ENCODE measurements around the gene APBB2. TPM values are rescaled to one million over a fixed set of nuclear protein-coding genes. Genes with fewer than 3 reads are reported as not detected.
"Not testable (repeated sequence)": the region's sequence is repeated elsewhere in the genome, so short reads cannot be mapped to it uniquely, and the experiment has no call there.

Gene APBB2
- total and polyA plus RNA-seq, 8 donors = 42.5 to 94.8 (median 53.8) TPM

DNA sequence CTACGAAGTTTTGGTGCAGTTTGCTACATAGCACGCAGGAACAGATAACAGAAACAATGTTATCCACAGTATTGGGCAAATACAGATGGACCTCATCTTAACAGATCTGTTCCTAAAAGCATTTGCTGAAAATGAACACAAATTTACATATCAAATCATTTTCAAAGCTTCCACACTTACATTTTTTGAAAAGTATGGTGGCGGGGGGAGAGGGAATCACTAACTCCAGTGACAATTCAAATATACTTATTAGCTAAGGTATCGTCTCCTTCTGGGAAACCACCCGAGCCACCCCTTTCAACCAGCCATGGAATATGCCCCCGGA is 289.6 kb downstream of the APBB2 start:
- intact Hi-C loops (cut with DNase I) = loop anchor here in 1 of 2 donors (5.0 kb wide), 1 partner anchor 288 kb away; the partner anchor contains the start of gene APBB2
- ATAC-seq = no peak

GRCh38 chr4:40924096-40924792 is 290.1 kb downstream of the APBB2 start:
- Histone ChIP-seq H3K27ac (no peak overlapping the region), H3K36me3 (peaks cover 0 to 4% of the 10 kb centered on the region in 2 donors), H3K4me1 (peaks cover 0 to 13% of the 10 kb centered on the region in 2 donors), H3K9me3 (no peaks in the 10 kb centered on the region), H3K4me3 (no peak overlapping the region), H3K27me3 (no peaks in the 10 kb centered on the region)
- DNase-seq (peak in 2 of 4 donors; percentile 56 to 91), ATAC-seq (peak; percentile 82)
- TF ChIP-seq CTCF (IDR thresholded peaks at IDR 0.05) = peak; percentile 88 to 90
- intact Hi-C loops (cut with DNase I) = no loop called here

More for the DNA sequence above, 289.6 kb downstream of the APBB2 start:
- Histone ChIP-seq H3K36me3 (peaks cover 0 to 4% of the 10 kb centered on the region in 2 donors), H3K4me3 (no peak overlapping the region), H3K9me3 (no peaks in the 10 kb centered on the region), H3K27me3 (no peaks in the 10 kb centered on the region), H3K27ac (no peak overlapping the region), H3K4me1 (peaks cover 0 to 13% of the 10 kb centered on the region in 2 donors)
- TF ChIP-seq CTCF (IDR thresholded peaks at IDR 0.05) = no peak
- DNase-seq = no peak

DNA sequence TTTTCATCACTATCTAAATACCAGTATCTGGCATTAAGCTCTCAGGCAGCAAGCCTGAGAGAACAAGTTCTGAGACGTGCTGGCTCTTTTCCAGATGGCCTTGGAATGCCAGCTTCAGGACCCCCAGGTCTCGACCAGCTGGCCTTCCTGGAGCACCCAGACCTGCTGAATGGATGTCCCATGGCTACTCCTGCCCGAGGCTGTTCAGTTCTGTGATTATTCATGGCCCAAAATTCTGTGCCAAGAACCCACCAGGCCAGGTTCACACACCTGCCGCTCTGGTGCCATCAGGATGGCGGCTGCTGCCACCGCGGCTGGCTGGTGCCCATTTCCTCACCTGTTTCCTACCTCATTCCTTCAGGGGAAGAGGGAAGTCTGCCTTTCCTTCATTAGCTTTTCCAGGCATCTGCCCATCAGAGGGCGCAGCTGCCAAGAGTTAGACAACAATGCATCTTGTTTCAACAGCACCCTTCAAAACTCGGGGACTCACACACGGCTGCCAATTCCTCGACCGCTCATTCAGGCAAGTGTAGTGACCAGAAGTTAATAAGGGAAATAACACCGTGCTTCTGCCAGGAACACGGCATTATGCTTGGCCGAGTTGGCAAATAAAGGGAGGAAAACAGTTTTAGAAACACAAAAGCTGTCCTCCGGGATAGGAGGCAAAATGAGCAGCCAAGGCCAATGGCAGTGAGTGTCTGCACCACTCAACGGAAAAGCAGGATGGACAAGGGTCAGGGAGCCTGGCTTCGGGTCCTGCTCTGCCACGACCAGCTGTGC is 290.8 kb downstream of the APBB2 start:
- peaks cover 0 to 4% of the 10 kb centered on the region in 2 donors for H3K36me3 ChIP-seq
- H3K4me1 ChIP-seq = peaks cover 0 to 20% of the 10 kb centered on the region in 2 donors
- intact Hi-C loops (cut with DNase I) = no loop called here
- no peak overlapping the region for H3K4me3 ChIP-seq
- no peaks in the 10 kb centered on the region for H3K9me3 ChIP-seq
- DNase-seq (no peak), ATAC-seq (peak; percentile 5)
- no peak overlapping the region for H3K27ac ChIP-seq
- no peaks in the 10 kb centered on the region for H3K27me3 ChIP-seq
- no peak for TF ChIP-seq CTCF (IDR thresholded peaks at IDR 0.05)

- DNase-seq; intact Hi-C loops (cut with DNase I); H3K9me3 ChIP-seq; H3K36me3 ChIP-seq; H3K27ac ChIP-seq; H3K4me3 ChIP-seq; H3K27me3 ChIP-seq; ATAC-seq: not testable (repeated sequence)
- H3K4me1 ChIP-seq = peaks cover 6 to 29% of the 10 kb centered on the region in 2 donors
Measured at GRCh38 chr4:40919976-40920375, 294.4 kb downstream of the APBB2 start.

- DNase-seq = peak in 3 of 4 donors; percentile 52 to 90 (median 74)
- Histone ChIP-seq H3K9me3 (no peaks in the 10 kb centered on the region), H3K27ac (no peak overlapping the region), H3K4me1 (peaks cover 6 to 20% of the 10 kb centered on the region in 2 donors), H3K36me3 (peaks cover 0 to 4% of the 10 kb centered on the region in 2 donors), H3K4me3 (no peak overlapping the region), H3K27me3 (no peaks in the 10 kb centered on the region)
- intact Hi-C loops (cut with DNase I) = no loop called here
- no peak for TF ChIP-seq CTCF (IDR thresholded peaks at IDR 0.05)
- peak; percentile 65 for ATAC-seq
Measured at GRCh38 chr4:40918330-40918729, 296.0 kb downstream of the APBB2 start.
